ENCODE results near the gene FRRS1. TPM values are rescaled to one million over a fixed set of nuclear protein-coding genes. Genes with fewer than 3 reads are reported as not detected.

The FRRS1 gene
- total and polyA plus RNA-seq, 2 donors (not counting 1 experiment from before 2014, with no cell fraction given): 10.3 to 32.7 TPM

DNA sequence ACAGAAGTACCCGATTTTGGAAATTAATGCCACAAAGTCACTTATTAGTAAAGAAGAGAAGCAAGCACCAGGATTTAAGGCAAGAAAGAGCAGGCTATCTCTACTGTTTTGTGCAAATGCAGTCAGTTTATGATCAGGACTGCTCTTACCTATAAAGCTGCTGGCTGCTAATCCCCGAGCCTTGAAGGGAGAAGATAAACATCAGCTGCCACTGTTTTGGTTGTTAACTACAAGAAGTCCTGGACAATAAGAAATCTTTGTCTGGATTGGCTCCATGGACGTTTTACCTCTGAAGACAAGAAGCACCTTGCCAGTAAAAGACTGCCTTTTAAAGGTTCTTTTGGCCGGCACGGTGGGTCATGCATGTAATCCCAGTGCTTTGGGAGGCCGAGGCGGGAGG is 21.4 kb downstream of the FRRS1 start:
- TF ChIP-seq, protein P1, sequence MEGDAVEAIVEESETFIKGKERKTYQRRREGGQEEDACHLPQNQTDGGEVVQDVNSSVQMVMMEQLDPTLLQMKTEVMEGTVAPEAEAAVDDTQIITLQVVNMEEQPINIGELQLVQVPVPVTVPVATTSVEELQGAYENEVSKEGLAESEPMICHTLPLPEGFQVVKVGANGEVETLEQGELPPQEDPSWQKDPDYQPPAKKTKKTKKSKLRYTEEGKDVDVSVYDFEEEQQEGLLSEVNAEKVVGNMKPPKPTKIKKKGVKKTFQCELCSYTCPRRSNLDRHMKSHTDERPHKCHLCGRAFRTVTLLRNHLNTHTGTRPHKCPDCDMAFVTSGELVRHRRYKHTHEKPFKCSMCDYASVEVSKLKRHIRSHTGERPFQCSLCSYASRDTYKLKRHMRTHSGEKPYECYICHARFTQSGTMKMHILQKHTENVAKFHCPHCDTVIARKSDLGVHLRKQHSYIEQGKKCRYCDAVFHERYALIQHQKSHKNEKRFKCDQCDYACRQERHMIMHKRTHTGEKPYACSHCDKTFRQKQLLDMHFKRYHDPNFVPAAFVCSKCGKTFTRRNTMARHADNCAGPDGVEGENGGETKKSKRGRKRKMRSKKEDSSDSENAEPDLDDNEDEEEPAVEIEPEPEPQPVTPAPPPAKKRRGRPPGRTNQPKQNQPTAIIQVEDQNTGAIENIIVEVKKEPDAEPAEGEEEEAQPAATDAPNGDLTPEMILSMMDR (conservative IDR thresholded peaks at IDR 0.05 in 1 of 2, IDR thresholded peaks at IDR 0.05 in 1 of 2; ENCODE audit: low read depth in 1 of 2, low read length in 2 of 2): no peak
- TF ChIP-seq EZH2 (IDR thresholded peaks at IDR 0.05; ENCODE audit: low read length, missing control alignments): no peak

GRCh38 chr1:99740141-99740540 is 26.3 kb downstream of the FRRS1 start:
- no peaks in the 10 kb centered on the region for H3K79me2 ChIP-seq (ENCODE audit: control insufficient read depth, insufficient read depth, low read length)
- no peaks in the 10 kb centered on the region for H3K36me3 ChIP-seq (ENCODE audit: control insufficient read depth, insufficient read depth, low read length)
- H4K20me1 ChIP-seq (ENCODE audit: control insufficient read depth, extremely low read depth, insufficient read depth, low read length): no peaks in the 10 kb centered on the region
- H3K9ac ChIP-seq (ENCODE audit: insufficient read depth, low read length): no peak overlapping the region
- H3K27me3 ChIP-seq (ENCODE audit: control insufficient read depth, insufficient read depth, low read length): no peaks in the 10 kb centered on the region
- no peak overlapping the region for H3K27ac ChIP-seq (ENCODE audit: insufficient read depth, low read length)
- no peaks in the 10 kb centered on the region for H3K9me3 ChIP-seq (ENCODE audit: control insufficient read depth, insufficient read depth, low read depth, low read length)
- H3K4me1 ChIP-seq (ENCODE audit: control insufficient read depth, extremely low read depth, insufficient read depth, low read length): no peaks in the 10 kb centered on the region
- TF ChIP-seq EZH2 (IDR thresholded peaks at IDR 0.05; ENCODE audit: low read length, missing control alignments): no peak
- TF ChIP-seq, protein P1 (conservative IDR thresholded peaks at IDR 0.05 in 1 of 2, IDR thresholded peaks at IDR 0.05 in 1 of 2; ENCODE audit: low read depth in 1 of 2, low read length in 2 of 2): no peak
- DNase-seq (ENCODE audit: low read depth in 2 of 2): no peak
- no peak overlapping the region for H2AFZ ChIP-seq (ENCODE audit: low read length)
- H3K4me3 ChIP-seq (replicated peaks in 1 of 4; ENCODE audit: control extremely low read depth in 1 of 4, insufficient read depth in 1 of 4, low read depth in 3 of 4, low read length in 4 of 4): no peak overlapping the region
- H3K4me2 ChIP-seq (ENCODE audit: extremely low read depth, insufficient read depth, low read length): no peak overlapping the region

More for the DNA sequence above, 21.4 kb downstream of the FRRS1 start:
- H3K9me3 ChIP-seq (ENCODE audit: control insufficient read depth, insufficient read depth, low read depth, low read length): no peaks in the 10 kb centered on the region
- no peaks in the 10 kb centered on the region for H3K79me2 ChIP-seq (ENCODE audit: control insufficient read depth, insufficient read depth, low read length)
- H3K4me3 ChIP-seq (replicated peaks in 1 of 4; ENCODE audit: control extremely low read depth in 1 of 4, insufficient read depth in 1 of 4, low read depth in 3 of 4, low read length in 4 of 4): no peak overlapping the region
- no peaks in the 10 kb centered on the region for H3K36me3 ChIP-seq (ENCODE audit: control insufficient read depth, insufficient read depth, low read length)
- no peaks in the 10 kb centered on the region for H3K4me1 ChIP-seq (ENCODE audit: control insufficient read depth, extremely low read depth, insufficient read depth, low read length)
- DNase-seq (ENCODE audit: low read depth in 2 of 2): no peak
- no peaks in the 10 kb centered on the region for H3K27me3 ChIP-seq (ENCODE audit: control insufficient read depth, insufficient read depth, low read length)
- no peak overlapping the region for H2AFZ ChIP-seq (ENCODE audit: low read length)
- no peak overlapping the region for H3K9ac ChIP-seq (ENCODE audit: insufficient read depth, low read length)
- H4K20me1 ChIP-seq (ENCODE audit: control insufficient read depth, extremely low read depth, insufficient read depth, low read length): no peaks in the 10 kb centered on the region
- no peak overlapping the region for H3K27ac ChIP-seq (ENCODE audit: insufficient read depth, low read length)
- H3K4me2 ChIP-seq (ENCODE audit: extremely low read depth, insufficient read depth, low read length): no peak overlapping the region

DNA sequence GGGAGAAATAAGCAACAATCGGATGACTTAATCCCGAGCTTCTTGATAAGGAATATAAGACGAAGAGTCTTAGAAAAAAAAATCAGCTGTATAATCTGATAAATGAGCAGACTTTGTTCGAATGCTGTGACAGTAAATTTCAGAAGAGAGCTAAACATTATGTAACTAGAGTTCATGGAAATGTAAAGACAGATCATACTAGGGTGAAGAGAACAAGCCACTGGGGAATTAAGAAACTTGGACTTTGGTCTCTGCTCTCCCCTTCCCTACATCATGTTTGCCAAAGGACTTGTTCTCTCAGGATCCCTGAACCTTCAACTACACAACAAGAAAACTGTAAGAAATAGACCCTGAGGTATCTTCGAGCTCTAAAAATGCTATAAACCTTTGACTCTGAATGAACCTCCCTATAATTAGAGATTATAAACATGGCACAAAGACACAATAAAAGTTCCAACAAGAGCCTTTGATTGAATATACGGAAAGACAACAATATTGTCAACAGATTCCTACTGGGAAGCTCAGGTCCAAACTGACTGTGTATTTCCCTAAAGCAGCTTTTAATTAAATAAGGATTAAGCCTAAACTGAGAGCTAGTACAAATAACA is 27.5 kb downstream of the FRRS1 start:
- no peak overlapping the region for H2AFZ ChIP-seq (ENCODE audit: low read length)
- no peaks in the 10 kb centered on the region for H4K20me1 ChIP-seq (ENCODE audit: control insufficient read depth, extremely low read depth, insufficient read depth, low read length)
- no peak overlapping the region for H3K4me2 ChIP-seq (ENCODE audit: extremely low read depth, insufficient read depth, low read length)
- DNase-seq (ENCODE audit: low read depth in 2 of 2): no peak
- H3K79me2 ChIP-seq (ENCODE audit: control insufficient read depth, insufficient read depth, low read length): no peaks in the 10 kb centered on the region
- H3K9me3 ChIP-seq (ENCODE audit: control insufficient read depth, insufficient read depth, low read depth, low read length): no peaks in the 10 kb centered on the region
- no peaks in the 10 kb centered on the region for H3K4me1 ChIP-seq (ENCODE audit: control insufficient read depth, extremely low read depth, insufficient read depth, low read length)
- no peaks in the 10 kb centered on the region for H3K27me3 ChIP-seq (ENCODE audit: control insufficient read depth, insufficient read depth, low read length)
- no peak overlapping the region for H3K27ac ChIP-seq (ENCODE audit: insufficient read depth, low read length)
- no peak overlapping the region for H3K9ac ChIP-seq (ENCODE audit: insufficient read depth, low read length)
- no peak overlapping the region for H3K4me3 ChIP-seq (replicated peaks in 1 of 4; ENCODE audit: control extremely low read depth in 1 of 4, insufficient read depth in 1 of 4, low read depth in 3 of 4, low read length in 4 of 4)
- TF ChIP-seq EZH2 (IDR thresholded peaks at IDR 0.05; ENCODE audit: low read length, missing control alignments): no peak
- no peaks in the 10 kb centered on the region for H3K36me3 ChIP-seq (ENCODE audit: control insufficient read depth, insufficient read depth, low read length)

All from fibroblast of lung (primary cell).